ENCODE data around the gene ZNF668.

ZNF668 gene
- total RNA-seq = 9.8 to 25.9 (median 11.9) reads per million in 3 experiments

DNA sequence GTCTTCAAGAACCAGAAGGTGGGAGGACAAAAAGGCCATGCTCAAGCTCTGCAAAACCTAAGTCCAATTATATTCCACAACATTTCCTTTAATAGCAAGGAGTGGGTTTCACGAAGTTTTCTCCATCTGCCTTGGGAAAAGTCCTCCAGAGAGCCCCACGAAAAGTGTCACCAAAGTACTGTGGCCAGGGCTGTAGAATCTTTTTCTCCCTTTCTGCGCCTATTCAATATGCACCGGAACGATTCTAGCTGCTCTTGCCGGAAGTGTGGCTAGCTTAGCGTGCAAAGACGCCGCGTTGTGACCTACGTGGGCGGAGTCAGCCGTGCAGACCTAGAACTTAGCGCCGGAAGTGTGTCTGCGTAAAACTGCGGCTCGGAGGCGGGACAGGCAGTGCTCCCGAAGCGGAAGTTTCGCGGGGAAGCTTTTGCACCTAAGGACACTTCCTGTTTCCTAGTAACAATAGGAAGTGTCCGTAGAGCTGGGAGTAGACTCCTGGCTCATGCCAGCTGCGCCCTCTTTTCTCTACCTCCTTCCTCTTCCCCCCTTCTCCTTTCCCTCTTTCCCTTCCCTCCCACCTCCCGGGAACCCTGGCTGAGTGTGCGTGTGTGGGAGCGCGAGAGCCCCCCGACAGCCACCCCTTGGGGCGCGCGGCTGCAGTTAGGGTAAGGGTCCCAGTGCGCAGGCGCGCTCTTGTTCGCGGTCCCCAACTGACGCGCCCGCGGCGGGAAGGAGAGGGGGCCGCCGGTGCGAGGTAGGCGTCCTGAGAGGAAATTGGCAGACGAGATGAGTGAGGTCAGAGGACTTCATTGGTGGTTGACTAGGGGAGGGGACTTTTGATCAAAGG lies at the start of gene ZNF668, which contains the start of gene ZNF646:
TSS of gene ZNF668 (minus strand) at position 271 of the 844 bp plus-strand sequence. CDS start 9,781 bp downstream, outside the sequence.
TSS of gene ZNF646 (plus strand) at position 453 of the 844 bp plus-strand sequence. CDS start 1,903 bp downstream, outside the sequence.
- peak; percentile 98 for DNase-seq

GRCh38 chr16:31120129-31120528 lies 46.1 kb upstream of the ZNF668 start:
- no peak for DNase-seq

DNA sequence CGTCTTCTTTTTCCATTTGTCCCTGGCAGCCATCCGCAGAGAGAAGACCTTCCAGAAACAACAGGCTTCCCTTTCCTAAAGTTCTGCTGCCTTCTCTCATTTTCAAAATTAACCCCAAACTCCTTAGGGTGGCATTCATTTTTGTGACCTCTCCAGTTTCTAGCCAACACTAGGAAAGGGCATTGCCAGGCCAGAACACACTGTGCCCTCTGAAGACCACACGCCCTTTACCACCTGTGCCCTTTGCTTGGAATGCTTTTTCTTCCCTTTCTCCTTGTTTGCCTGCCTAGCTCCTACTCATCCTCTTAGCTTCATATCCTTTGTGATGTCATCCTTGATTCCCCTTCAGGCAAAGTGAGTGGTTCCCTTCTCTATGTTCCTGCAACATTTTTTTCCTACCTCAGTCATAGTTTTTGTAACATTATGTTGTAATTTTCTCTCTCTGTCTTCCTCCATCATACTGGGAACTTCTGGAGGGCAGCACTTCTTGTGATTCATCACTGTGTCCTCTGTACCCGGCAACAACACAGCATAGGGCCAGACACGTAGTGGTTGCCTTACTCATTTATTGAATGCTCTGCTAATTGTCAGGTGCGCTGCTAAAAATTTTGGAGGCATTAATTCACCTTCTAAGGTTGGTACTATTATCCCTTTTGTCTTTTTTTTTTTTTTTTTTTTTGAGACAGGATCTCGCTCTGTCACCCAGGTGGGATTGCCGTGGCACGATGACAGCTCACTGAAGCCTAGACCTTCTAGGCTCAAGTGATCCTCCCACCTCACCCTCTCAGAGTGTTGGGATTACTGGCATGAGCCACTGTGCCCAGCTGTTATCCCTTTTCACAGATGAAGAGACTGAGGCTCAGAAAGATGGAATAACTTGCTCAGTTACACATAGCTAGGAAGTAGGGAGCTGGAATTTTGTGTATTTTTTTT lies 44.4 kb upstream of the ZNF668 start:
- DNase-seq = no peak

GRCh38 chr16:31117384-31118222 lies 43.6 kb upstream of the ZNF668 start, which contains the start of gene KAT8:
Gene KAT8, plus strand, starts transcription at chr16:31117664. Its CDS starts 18 bp downstream, at chr16:31117682.
- DNase-seq = peak; percentile 96

GRCh38 chr16:31114468-31114867 lies 40.4 kb upstream of the ZNF668 start:
- DNase-seq = no peak

- DNase-seq = no peak
These were observed 39.4 kb upstream of the ZNF668 start for GRCh38 chr16:31113121-31114120.

DNA sequence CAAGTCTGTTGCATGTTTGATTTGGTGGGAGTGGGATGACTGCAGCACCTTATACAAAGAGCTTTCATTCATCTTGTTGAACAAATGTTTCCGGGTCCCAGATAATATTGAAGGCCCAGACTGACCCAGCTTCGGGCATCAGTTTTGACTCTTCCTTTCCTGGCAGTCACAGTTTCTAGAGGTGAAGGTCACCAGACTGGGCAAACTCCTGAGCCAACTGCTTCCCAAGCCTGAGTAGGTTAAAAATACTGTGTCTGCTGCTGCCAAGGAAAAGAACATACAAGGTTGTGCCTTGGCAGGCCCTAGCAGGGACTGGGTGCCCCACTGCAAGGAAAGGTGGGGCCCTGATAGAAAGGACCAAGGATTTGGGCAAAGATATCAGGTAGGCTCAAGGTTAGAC lies 38.7 kb upstream of the ZNF668 start:
- no peak for DNase-seq

- no peak for DNase-seq
These were observed 37.9 kb upstream of the ZNF668 start for GRCh38 chr16:31111881-31112466.

GRCh38 chr16:31110106-31111034 lies 36.3 kb upstream of the ZNF668 start:
- no peak for DNase-seq

DNA sequence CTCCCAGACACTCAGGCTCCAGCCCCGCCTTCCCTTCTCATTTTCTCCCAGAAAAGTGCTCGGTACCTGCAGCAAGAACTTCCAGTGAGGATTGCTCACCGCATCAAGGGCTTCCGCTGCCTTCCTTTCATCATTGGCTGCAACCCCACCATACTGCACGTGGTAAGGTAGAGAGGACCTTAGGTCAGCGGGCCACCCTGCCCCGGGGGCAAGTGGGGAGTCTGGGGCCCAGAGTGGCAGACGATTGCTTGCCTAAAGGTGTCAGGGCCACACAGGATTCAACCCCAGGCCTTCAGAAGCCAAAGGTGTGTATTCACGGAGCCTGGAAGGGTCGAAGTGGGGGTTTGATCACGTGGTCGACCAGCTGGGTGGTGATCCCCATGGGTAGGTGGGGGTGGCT lies 35.6 kb upstream of the ZNF668 start:
- no peak for DNase-seq

DNA sequence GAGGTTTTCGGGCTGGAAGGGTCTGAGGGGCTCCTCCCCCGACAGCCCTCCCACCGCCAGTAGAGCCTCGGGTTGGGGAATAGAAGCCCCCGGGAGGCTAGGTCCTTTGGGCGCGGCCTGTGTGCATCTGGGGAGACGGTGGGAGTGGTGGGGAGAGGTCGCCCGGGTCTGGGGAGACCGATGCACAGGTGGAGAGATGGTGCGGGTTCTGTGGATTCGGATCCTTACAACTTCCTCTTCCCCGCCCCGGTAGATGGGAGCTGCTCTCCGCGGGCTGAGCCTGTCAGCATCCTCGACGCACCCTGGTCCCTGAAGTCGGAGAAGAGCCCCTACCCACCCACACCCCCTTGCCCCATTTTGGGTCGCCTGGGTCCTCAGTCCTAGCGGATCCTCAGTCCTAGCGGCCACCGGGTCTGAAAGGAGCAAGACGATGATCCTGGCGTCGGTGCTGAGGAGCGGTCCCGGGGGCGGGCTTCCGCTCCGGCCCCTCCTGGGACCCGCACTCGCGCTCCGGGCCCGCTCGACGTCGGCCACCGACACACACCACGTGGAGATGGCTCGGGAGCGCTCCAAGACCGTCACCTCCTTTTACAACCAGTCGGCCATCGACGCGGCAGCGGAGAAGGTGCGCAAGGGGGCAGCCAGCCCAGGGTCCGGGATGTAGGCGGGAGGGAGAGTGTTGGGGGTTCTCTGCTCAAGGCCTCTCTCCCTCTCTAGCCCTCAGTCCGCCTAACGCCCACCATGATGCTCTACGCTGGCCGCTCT lies 34.9 kb upstream of the ZNF668 start:
- DNase-seq = no peak

DNA sequence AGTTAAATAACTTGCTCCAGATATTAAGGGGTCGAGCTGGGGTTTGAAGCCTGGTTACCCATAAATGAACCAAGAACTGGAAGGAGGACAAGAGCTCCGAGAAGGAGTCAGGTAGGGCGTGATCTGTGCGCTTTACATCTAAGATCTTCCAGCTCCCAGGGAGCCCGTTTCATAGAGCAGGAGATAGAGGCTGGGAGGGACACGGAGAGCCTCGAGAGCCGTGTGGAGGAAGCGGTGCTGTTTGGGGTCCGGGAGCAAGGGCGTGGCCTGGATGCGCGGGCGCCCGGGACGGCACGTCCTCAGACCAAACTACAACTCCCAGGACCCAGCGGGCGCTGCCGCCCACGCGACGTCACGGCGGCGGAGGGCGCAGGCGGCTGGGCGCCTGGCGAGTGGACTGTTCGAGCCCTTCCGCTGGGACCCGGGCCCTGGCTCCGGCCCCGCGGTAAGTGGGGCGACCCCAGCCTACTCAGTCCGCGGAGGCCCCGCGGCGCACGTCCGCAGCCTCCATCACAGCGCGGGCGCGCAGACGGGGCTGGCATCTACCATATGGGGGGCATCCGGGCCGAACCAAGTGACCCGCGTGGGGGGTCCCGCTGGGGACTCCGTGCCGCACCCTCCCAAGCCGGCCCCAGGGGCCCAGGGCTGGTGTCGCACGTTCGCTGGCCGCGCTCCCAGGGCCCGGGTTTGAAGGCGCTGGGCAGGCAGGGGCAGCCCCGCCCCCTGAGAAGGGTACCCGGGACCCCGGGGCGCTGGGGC lies 34.2 kb upstream of the ZNF668 start, which contains the start of gene BCKDK:
TSS of gene BCKDK (plus strand) at position 352 of the 759 bp plus-strand sequence. CDS start 838 bp downstream, outside the sequence.
- DNase-seq = peak; percentile 38

DNA sequence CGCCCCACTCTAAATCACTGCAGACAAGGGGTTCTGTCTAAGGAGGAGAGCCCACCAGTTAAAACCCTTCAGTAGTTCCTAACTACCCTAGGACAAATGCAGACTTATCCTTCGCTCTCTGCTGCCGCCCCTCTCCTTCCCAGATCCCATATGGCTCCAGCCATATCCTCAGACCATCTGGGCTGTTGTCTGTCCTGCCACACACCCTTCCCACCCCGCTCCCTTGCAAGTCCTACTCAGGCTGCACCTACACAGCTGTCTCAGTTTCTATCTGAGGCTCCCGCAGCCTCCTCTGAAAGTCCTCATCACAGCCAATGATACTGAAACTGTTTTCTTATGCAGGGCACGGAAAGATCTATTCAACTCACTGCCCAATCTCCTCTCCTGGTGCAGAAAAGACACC lies 33.4 kb upstream of the ZNF668 start:
- DNase-seq = no peak

DNA sequence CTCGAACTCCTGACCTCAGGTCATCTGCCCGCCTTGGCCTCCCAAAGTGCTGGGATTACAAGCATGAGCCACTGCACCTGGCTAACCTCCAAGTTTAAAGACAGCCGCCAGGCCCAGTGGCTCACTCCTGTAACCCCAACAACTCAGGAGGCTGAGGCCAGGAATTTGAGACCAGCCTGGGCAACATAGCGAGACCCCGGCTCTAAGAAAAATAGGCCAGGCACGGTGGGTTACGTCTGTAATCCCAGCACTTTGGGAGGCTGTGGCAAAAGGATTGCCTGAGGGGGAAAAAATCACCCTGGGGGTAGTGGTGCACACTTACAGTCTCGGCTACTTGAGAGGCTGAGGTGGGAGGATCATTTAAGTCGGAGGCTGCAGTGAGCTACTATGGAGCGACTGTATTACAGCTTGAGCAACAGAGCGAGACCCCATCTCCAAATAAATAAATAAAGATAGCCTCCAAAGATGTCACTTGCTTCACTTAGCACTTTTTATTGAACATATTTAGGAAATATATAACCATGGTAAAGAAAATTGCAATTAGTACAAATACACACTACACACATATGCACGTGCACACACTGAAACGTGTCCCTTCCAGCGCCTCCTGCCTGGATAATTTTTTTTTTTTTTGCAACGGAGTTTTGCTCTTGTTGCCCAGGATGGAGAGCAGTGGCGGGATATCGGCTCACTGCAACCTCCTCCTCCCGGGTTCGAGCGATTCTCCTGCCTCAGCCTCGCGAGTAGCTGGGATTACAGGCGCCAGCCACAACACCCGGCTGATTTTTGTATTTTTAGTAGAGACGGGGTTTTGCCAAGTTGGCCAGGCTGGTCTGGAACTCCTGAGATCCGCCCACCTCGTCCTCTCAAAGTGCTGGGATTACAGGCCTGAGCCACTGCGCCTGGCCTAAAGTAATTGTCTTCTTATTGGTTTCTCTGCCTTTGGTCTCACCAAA lies 32.7 kb upstream of the ZNF668 start:
- no peak for DNase-seq

DNA sequence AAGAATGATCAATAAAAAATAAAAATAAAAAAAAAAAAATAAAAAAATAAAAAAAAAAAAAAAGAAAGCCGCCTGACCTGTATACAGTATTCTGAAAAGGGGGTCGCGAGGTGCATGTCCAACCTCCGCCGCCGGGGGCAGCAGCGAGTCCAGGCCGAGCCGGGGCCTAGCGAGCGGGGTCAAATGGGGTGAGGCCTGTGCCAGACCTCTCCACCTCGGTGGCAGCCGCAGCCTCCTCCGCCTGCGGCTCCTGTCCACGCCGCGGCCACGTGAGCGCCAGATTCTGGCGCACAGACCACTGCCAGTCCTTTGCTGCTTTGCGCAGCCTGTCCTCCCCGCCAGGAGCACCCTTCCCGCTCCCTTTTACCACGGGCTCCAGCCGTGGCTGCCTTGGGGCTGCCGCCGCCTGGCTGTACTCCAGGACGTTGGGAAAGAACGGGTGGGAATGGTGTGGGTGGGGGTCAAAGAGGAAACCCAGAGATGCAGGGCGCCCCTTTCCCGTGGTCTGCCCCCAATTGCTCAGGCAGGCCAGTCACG lies 31.7 kb upstream of the ZNF668 start:
- peak; percentile 56 for DNase-seq
